KOPT-K1 (cell line): ENCODE results near the gene CTIF.
A peak's percentile ranks its signal among the peaks of the same experiment; 100 is the strongest.

Experiments used
- H3K27ac ChIP-seq: fragments of 200-600 bp; sonication (generic); 2 replicates; pipeline ENCODE4 v1.5.1; 2016; ENCODE audit warnings: antibody characterized with exemption, mild to moderate bottlenecking, low read depth, low read length; ENCODE audit not compliant: poor library complexity, severe bottlenecking
- H3K36me3 ChIP-seq: fragments of 200-600 bp; sonication (generic); 2 replicates; pipeline ENCODE4 v1.5.1; 2017; ENCODE audit warnings: antibody characterized with exemption, mild to moderate bottlenecking, low read length, moderate library complexity; ENCODE audit not compliant: insufficient read depth
- H3K9me3 ChIP-seq: fragments of 200-600 bp; sonication (generic); 2 replicates; pipeline ENCODE4 v1.5.1; 2017; ENCODE audit warnings: antibody characterized with exemption, low read length, mild to moderate bottlenecking; ENCODE audit not compliant: insufficient read depth, poor library complexity, severe bottlenecking

CTIF gene

DNA sequence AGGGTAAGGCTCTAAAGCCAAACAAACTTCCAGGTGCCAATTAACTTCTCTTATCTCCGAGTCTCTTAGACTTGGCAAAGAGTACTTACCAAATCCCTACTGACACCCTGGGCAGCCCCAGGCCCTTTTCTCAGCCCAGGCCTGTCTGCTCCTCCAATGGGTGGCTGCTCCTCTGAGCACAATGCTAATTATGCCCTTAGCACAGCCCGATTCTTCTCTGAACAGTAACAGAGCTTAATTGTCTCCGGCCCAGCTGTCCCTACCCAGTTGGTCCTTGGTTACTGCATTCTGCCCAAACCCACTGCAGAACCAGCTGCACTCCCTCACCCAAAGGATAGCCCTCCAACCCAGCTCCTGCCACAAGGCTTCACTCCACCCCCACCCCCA is 301.7 kb downstream of the CTIF start:
- Histone ChIP-seq H3K27ac (no peak overlapping the region), H3K9me3 (no peaks in the 10 kb centered on the region), H3K36me3 (no peaks in the 10 kb centered on the region)

DNA sequence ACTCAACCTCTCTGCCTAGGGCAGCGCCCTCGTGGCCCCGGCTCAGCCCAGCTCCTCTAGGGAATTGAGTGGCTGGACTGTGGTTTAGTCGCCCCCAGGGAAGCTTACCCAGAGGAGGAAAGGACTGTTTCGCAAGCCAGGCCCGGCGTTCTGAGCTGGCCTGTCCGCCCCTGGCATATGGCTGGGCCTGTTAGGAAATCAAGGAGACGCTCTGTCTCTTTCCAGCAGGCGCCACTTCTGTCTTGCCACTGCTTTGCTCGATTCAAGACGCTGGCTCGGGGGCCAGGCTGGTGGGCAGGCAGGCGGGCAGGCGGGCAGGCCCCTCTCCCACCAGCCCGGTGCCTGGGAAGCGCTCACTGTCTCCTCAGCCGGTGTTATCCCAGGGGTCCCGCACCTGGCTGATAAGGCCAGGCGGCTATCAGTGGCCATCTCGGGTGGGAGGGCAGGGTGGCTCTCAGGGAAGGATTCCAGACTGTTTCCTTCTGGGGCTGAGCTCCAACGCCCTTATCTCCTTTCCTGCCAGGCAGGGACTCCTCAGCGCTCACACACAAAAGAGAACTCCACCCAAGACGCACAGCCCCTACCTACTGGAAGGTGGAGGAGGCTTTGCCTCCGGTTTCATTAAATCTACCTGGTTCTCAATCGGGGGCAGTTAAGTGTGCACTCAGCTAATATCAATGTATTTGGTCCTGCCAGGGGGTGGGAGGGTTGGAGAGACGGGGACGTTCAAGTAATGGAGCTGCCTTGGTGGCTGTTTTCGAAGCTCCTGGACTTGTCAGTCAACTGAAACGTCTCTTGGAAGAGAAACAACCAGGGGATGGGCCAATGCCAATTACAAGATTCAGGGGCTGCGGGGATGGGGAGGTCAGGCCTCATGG is 302.8 kb downstream of the CTIF start:
- peak overlapping the region; percentile 73 for H3K27ac ChIP-seq
- no peaks in the 10 kb centered on the region for H3K36me3 ChIP-seq
- no peaks in the 10 kb centered on the region for H3K9me3 ChIP-seq

DNA sequence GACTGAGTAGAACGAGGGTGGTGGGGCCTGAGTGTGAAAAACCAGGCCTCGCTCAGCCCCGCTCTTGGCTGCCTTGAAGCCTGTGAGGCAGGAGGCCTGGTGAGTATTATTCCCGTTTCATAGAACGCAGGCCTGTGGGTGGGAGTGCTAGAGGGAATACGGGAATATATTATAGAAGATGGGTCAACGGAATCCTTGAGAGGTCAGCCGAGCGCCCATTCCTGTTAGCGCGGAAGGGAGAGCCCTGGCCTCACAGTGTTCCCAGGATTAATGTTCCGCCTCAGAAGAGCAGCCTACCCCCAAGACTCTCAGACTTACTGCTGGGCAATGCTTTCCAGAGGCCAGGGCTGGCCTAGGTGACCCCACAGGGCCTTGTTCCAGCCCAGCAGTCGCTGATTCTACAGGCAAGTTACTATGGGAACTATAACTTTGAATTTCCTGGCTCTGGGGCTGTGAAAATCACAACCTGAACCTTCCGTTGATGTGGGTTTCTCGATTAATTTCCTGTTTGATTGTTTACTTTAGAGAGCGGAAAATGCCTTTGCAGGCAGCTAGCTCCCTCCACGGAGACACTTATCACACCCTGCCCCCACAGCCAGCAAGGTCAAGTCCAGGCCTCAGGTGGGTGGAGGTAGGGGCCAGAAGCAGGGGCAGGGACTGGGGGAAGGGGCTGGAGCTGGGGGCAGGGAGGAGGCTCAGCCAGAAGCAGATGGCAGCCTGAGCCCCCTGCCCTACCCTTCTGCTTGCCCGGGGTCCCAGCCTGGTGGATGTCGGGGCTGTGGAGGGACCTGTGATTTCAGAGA is 303.6 kb downstream of the CTIF start:
- no peaks in the 10 kb centered on the region for H3K9me3 ChIP-seq
- H3K27ac ChIP-seq, result peak overlapping the region; percentile 73
- H3K36me3 ChIP-seq, result no peaks in the 10 kb centered on the region

DNA sequence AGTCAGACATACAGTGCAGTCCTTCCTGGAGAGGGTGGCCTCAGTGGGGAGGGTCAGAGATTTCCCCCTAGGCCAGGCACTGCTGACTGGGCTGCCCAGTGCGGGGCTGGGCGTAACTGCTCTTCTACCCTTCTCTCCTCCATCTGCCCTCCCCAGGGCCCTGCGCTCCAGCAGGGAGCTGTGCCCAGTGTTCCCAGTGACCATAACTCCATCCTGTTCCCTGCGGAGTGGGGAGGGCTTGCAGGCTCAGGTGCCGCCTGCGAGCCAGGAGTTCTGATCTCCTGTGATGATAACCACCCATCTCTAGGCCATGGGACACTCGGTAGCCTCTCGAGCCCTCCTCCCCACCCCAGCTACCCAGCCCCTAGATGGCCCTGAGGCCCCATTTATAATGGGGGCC is 304.3 kb downstream of the CTIF start:
- H3K27ac ChIP-seq, result peak overlapping the region; percentile 73
- no peaks in the 10 kb centered on the region for H3K36me3 ChIP-seq
- no peaks in the 10 kb centered on the region for H3K9me3 ChIP-seq

DNA sequence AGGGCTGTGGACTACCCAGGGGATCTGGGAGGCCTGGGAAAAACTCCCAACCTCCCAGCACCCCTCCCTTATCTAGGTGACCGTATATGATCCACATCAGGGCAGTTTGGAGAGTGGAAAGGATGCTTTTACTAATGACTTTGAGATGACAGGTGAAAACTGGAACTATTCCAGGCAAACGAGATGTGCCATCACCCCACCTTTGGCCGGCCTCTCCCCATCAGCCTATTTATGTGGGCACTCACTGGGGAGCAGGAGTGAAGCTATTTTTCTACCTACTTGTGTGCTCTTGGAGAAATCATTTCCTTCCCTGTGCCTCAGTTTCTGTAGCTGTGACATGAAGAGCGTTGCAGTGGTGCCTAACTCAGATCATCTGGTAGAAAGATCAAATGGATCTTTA is 304.8 kb downstream of the CTIF start:
- Histone ChIP-seq H3K9me3 (no peaks in the 10 kb centered on the region), H3K36me3 (no peaks in the 10 kb centered on the region), H3K27ac (peak overlapping the region; percentile 73)

DNA sequence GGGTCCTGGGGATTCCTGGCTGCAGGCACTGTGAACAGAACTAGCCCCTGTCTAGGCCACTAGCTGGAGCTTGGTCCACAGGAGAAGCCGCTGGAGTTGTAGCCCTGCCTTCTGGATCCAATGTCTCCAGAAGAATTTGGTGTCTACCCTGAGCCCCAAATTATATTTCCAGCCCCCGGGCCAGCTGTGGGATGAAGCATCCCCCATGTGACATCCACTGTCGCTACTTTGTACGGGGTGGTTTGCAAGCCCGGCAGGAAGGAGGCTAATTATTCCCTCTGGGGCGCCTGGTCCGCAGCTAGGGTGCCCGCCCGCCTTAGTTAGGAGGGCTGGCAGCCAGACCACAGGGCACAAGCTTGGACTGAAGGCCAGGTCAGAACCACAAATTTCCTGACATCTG is 305.4 kb downstream of the CTIF start:
- H3K9me3 ChIP-seq, result no peaks in the 10 kb centered on the region
- H3K27ac ChIP-seq, result no peak overlapping the region

DNA sequence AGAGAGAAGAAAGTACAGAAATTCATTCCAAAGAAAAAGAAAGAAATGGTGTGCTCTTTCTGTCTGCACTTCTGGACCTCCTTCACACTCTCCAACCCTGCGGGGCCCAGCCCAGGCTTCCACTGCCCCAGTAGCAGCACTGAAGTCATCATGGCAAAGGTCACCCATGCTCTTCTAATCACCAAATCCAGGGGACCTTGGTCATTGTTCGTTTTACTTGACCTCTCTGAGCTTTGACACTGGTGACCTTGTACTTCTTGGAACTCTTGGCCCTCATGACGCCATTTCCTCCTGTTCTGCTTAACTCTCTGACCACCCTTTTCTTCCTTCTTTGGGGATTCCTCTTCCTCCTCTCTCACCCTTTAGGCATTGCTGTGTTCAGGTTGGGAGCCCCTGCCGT is 306.3 kb downstream of the CTIF start:
- no peak overlapping the region for H3K27ac ChIP-seq
- H3K9me3 ChIP-seq, result no peaks in the 10 kb centered on the region

More for the DNA sequence above, 305.4 kb downstream of the CTIF start:
- no peaks in the 10 kb centered on the region for H3K36me3 ChIP-seq

DNA sequence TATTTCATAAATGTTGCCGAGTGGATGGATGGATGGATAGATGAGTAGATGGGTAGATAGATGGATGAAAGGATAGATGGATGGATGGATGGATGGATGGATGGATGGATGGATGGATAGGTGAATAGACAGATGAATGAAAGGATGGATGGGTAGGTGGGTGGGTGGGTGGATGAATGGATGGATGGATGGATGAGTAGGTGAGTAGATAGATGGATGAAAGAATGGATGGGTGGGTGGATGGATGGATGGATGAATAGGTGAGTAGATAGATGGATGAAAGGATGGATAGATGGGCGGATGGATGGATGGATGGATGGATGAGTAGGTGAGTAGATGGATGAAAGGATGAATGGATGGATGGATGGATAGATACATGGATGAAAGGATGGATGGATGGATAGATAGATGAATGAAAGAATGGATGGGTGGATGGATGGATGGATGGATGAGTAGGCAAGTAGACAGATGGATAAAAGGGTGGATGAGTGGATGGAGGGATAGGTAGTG is 307.6 kb downstream of the CTIF start:
- no peaks in the 10 kb centered on the region for H3K36me3 ChIP-seq
- no peaks in the 10 kb centered on the region for H3K9me3 ChIP-seq
- H3K27ac ChIP-seq, result no peak overlapping the region

More for the DNA sequence above, 306.3 kb downstream of the CTIF start:
- no peaks in the 10 kb centered on the region for H3K36me3 ChIP-seq

DNA sequence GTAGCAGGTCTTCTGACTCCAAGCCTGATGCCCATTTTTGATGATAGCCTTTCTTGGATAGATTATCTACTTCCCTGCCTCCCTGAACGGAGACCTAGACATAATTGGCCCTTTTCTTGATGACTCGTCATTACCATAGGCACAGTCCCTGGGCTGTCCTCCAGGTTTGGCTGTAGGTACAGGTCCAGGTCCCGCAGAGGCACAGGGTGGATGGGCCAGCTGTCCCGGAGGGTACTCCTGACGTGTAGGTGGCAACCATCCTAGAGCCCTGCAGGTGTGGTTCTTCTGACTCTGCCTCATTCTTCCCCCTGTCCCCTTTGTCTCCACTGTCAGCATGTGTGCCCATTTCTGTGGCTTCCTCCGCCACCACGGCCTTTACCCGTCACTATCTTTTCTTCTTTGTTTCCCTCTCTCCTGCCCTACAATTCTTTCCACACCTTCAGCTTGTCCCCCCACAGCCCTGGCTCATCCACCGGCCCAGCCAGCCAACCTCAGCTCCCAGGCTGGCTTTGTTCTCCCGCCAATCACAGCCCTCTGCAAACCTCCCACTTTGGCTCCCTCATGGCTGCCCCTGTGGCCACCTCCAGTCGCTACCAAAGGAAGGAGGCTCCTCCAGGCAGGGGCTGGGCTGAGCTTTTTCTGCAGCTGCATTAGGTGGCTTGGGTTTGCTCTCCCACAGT is 309.1 kb downstream of the CTIF start:
- H3K36me3 ChIP-seq, result no peaks in the 10 kb centered on the region
- H3K9me3 ChIP-seq, result no peaks in the 10 kb centered on the region
- H3K27ac ChIP-seq, result no peak overlapping the region

DNA sequence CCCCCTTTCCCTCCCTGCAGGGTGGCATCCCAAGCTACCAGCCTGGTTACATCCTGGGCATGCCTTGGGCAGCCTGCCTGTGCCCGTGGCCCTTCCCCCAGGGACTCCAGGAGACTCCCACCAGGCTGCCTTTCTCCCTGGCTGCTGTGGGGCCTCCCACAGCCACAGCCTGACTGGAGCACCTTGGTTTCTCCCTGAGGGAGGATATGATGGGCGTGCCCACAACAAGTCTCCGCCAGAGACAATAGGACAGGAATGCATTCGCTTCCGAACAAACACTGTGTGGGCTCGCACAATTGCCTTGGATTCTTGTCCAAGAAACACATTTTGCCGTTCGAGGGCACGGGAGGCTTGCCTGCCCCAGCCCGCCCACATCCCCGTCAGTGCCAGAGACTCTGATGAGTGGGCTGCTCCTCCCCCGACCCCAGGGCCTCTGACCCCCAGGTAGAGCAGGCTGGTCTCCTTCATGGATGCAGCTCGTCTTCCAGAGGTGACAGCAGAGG is 309.9 kb downstream of the CTIF start:
- H3K36me3 ChIP-seq, result no peaks in the 10 kb centered on the region
- no peak overlapping the region for H3K27ac ChIP-seq
- H3K9me3 ChIP-seq, result no peaks in the 10 kb centered on the region

DNA sequence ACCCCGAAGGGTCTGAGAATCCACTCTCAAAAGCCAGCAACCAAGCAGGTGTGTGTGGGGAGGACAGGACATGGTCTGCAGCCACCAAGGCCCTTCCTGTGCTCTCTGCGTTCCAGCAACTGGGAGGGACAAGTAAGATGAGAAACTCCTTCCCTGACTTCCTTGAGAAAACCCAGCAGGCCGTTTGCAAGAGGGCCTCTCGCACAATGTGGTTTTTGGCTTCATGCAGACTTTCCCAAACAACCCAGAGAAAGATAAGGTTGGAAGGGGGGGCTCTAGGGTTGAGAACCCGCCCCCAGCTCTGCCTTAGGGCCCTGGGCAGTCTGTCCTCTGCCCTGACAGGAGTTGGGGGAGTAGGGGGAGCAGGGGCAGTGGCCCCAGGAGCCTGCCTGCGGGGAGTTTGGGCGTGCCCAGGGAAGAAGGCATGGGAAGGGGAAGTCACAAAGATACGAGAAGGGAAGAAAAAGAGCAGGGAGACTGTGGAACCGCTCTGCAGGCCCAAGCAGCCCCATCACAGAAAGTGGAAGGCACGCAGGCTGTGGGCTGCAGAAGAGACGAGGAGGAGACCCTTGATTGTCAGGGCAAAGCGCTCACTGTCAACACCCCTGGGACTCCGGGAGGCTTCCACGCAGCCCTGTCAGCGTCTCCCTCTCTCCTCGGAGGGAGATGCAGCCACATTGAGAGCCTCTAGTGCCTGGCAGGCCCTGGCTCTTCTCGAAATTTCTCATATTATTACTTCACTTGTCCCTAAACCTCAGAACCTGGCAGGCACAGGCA is 312.2 kb downstream of the CTIF start:
- H3K27ac ChIP-seq, result no peak overlapping the region
- H3K36me3 ChIP-seq, result no peaks in the 10 kb centered on the region

DNA sequence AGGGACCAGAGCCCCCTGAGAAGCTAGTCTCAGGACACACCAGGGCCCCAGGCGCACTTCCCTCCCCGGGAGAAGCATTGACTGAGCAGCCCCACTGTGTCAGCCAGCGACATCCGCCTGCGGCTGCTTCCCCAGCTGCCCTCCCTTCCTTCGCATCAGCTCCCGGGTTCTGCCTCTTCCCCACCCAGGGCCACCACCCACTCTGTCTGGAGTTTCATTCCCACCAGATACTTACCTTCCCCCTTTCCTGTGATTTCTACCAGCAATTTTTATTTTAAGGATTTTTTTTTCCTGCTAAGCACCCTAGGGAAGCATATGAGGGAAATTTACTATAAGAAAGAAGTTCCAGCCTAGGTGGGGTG is 312.7 kb downstream of the CTIF start:
- Histone ChIP-seq H3K9me3 (no peaks in the 10 kb centered on the region), H3K36me3 (no peaks in the 10 kb centered on the region), H3K27ac (no peak overlapping the region)

More for the DNA sequence above, 312.2 kb downstream of the CTIF start:
- no peaks in the 10 kb centered on the region for H3K9me3 ChIP-seq

DNA sequence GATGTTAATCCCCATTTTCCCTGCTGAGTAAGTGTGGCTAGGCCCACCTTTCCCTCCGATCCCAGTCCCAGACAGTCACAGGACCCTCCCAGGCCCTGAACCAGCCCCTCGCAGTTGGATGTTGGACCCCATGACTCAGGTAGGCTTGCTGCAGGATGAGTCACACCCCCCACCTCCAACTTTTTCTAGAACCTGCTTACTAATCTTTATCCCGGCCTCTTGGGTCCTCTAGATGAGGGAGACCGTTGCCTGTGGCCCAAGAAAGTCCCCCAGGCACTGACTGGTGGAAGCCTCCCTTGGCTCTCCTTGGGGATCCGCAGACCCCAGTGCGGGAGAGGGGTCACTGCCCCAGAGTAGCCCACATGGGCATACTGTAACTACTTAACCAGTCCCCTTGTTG is 313.5 kb downstream of the CTIF start:
- Histone ChIP-seq H3K36me3 (no peaks in the 10 kb centered on the region), H3K9me3 (no peaks in the 10 kb centered on the region), H3K27ac (no peak overlapping the region)

DNA sequence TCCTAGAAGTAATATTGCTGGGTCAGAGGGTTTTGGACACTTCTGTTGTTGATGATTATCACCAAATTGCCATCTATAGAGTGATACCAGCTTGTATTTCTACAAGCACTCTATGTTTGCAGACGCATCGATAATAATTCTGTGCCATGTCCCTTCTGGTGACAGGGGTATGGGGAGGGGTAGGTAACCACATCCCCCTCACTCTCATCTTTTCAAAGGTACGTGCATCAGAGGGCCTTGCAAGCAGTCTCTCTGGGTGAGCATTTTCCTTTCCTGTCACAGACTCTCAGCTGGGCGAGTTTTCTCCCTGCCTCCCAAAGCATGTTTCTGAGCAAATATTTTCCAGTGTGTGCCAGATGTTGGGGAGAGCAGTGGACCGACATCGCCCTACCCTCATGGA is 314.0 kb downstream of the CTIF start:
- no peaks in the 10 kb centered on the region for H3K9me3 ChIP-seq
- H3K27ac ChIP-seq, result no peak overlapping the region
- H3K36me3 ChIP-seq, result no peaks in the 10 kb centered on the region
